Activated CD4-positive, alpha-beta T cell treated with anti-CD3 and anti-CD28 coated beads, Interleukin-2, amount 50 U/mL, for 48 hours (primary cell): ENCODE data around the gene ZC3H7A.
"Not testable (repeated sequence)": the region's sequence is repeated elsewhere in the genome, so short reads cannot be mapped to it uniquely, and the experiment has no call there.

Source experiments
- DNase-seq, 2 experiments: peaks; one replicate each; pipeline ENCODE4 v3.0.0-alpha.2; 2020

Gene ZC3H7A

GRCh38 chr16:11797166-11797956, at the start of gene ZC3H7A:
Gene ZC3H7A (minus strand): TSS chr16:11797258. CDS start chr16:11782354, 14,904 bp downstream.
- peak; percentile 90 to 93 for DNase-seq

GRCh38 chr16:11844499-11844898, 47.4 kb upstream of the ZC3H7A start:
- DNase-seq: no peak

GRCh38 chr16:11843861-11844260, 46.8 kb upstream of the ZC3H7A start:
- DNase-seq: no peak

GRCh38 chr16:11843206-11843605, 46.1 kb upstream of the ZC3H7A start:
- DNase-seq: no peak

- no peak for DNase-seq
Measured at GRCh38 chr16:11841026-11841425, 44.0 kb upstream of the ZC3H7A start.

GRCh38 chr16:11836650-11837244, 39.7 kb upstream of the ZC3H7A start:
- DNase-seq: no peak

- DNase-seq: no peak
Measured at GRCh38 chr16:11835891-11836649, 39.0 kb upstream of the ZC3H7A start.

- DNase-seq: no peak
Measured at GRCh38 chr16:11835309-11835708, 38.3 kb upstream of the ZC3H7A start.

GRCh38 chr16:11833951-11834695, 37.1 kb upstream of the ZC3H7A start:
- no peak for DNase-seq

GRCh38 chr16:11828696-11829095, 31.6 kb upstream of the ZC3H7A start:
- no peak for DNase-seq

GRCh38 chr16:11825520-11826165, 28.6 kb upstream of the ZC3H7A start:
- DNase-seq: not testable (repeated sequence)

- DNase-seq: no peak
Measured at GRCh38 chr16:11824362-11824761, 27.3 kb upstream of the ZC3H7A start.

GRCh38 chr16:11823645-11824044, 26.6 kb upstream of the ZC3H7A start:
- not testable (repeated sequence) for DNase-seq

GRCh38 chr16:11819798-11820197, 22.7 kb upstream of the ZC3H7A start:
- DNase-seq: no peak

- DNase-seq: not testable (repeated sequence)
Measured at GRCh38 chr16:11818970-11819369, 21.9 kb upstream of the ZC3H7A start.

- DNase-seq: no peak
Measured at GRCh38 chr16:11816123-11816522, 19.1 kb upstream of the ZC3H7A start.

GRCh38 chr16:11814800-11815199, 17.7 kb upstream of the ZC3H7A start:
- DNase-seq: not testable (repeated sequence)

- DNase-seq: no peak
Measured at GRCh38 chr16:11806721-11807120, 9.7 kb upstream of the ZC3H7A start.

GRCh38 chr16:11805556-11805955, 8.5 kb upstream of the ZC3H7A start:
- no peak for DNase-seq

GRCh38 chr16:11801481-11802021, 4.5 kb upstream of the ZC3H7A start:
- DNase-seq: no peak

- DNase-seq: no peak
Measured at GRCh38 chr16:11800382-11800718, 3.3 kb upstream of the ZC3H7A start.
